Measurements from ENCODE around the gene DDAH1.

DDAH1 gene

GRCh38 chr1:85373378-85373708 is 91.6 kb downstream of the DDAH1 start:
- Histone ChIP-seq H3K4me2 (ENCODE audit: insufficient read depth, low read length) (no peak overlapping the region), H3K4me3 (ENCODE audit: low read depth in 1 of 2, low read length in 2 of 2) (no peak overlapping the region), H3K79me2 (ENCODE audit: insufficient read depth, low read length) (no peaks in the 10 kb centered on the region), H3K27ac (ENCODE audit: low read length) (no peak overlapping the region), H3K27me3 (ENCODE audit: insufficient read depth, low read length, poor library complexity) (no peaks in the 10 kb centered on the region), H3K9me3 (ENCODE audit: insufficient read depth, low read length, severe bottlenecking) (no peaks in the 10 kb centered on the region), H3K9ac (ENCODE audit: low read depth, low read length) (no peak overlapping the region), H4K20me1 (ENCODE audit: insufficient read depth, low read length) (no peaks in the 10 kb centered on the region), H3K4me1 (ENCODE audit: insufficient read depth, low read length) (no peaks in the 10 kb centered on the region), H3K36me3 (ENCODE audit: insufficient read depth, low read length) (no peaks in the 10 kb centered on the region), H2AFZ (ENCODE audit: low read depth, low read length) (no peak overlapping the region)
- ATAC-seq (ENCODE audit: insufficient read depth, low read depth) = no peak
- no peak for DNase-seq
- TF ChIP-seq CTCF (IDR thresholded peaks at IDR 0.05; ENCODE audit: borderline replicate concordance, extremely low read depth, low read length, poor library complexity, severe bottlenecking) (no peak), EZH2 (IDR thresholded peaks at IDR 0.05; ENCODE audit: borderline replicate concordance, low read depth, low read length, severe bottlenecking) (no peak)

GRCh38 chr1:85372683-85373377 is 92.1 kb downstream of the DDAH1 start:
- ATAC-seq (ENCODE audit: insufficient read depth, low read depth) = no peak
- H3K4me1 ChIP-seq (ENCODE audit: insufficient read depth, low read length) = no peaks in the 10 kb centered on the region
- H3K4me2 ChIP-seq (ENCODE audit: insufficient read depth, low read length) = no peak overlapping the region
- H3K36me3 ChIP-seq (ENCODE audit: insufficient read depth, low read length) = no peaks in the 10 kb centered on the region
- no peaks in the 10 kb centered on the region for H3K27me3 ChIP-seq (ENCODE audit: insufficient read depth, low read length, poor library complexity)
- no peaks in the 10 kb centered on the region for H3K9me3 ChIP-seq (ENCODE audit: insufficient read depth, low read length, severe bottlenecking)
- H3K9ac ChIP-seq (ENCODE audit: low read depth, low read length) = no peak overlapping the region
- no peak overlapping the region for H3K4me3 ChIP-seq (ENCODE audit: low read depth in 1 of 2, low read length in 2 of 2)
- no peak for DNase-seq
- H2AFZ ChIP-seq (ENCODE audit: low read depth, low read length) = no peak overlapping the region
- TF ChIP-seq EZH2 (IDR thresholded peaks at IDR 0.05; ENCODE audit: borderline replicate concordance, low read depth, low read length, severe bottlenecking) (no peak), CTCF (IDR thresholded peaks at IDR 0.05; ENCODE audit: borderline replicate concordance, extremely low read depth, low read length, poor library complexity, severe bottlenecking) (no peak)
- no peak overlapping the region for H3K27ac ChIP-seq (ENCODE audit: low read length)
- no peaks in the 10 kb centered on the region for H3K79me2 ChIP-seq (ENCODE audit: insufficient read depth, low read length)
- H4K20me1 ChIP-seq (ENCODE audit: insufficient read depth, low read length) = no peaks in the 10 kb centered on the region

GRCh38 chr1:85371021-85371420 is 93.9 kb downstream of the DDAH1 start:
- no peaks in the 10 kb centered on the region for H3K4me1 ChIP-seq (ENCODE audit: insufficient read depth, low read length)
- TF ChIP-seq CTCF (IDR thresholded peaks at IDR 0.05; ENCODE audit: borderline replicate concordance, extremely low read depth, low read length, poor library complexity, severe bottlenecking) (no peak), EZH2 (IDR thresholded peaks at IDR 0.05; ENCODE audit: borderline replicate concordance, low read depth, low read length, severe bottlenecking) (no peak)
- ATAC-seq (ENCODE audit: insufficient read depth, low read depth) (no peak), DNase-seq (no peak)
- no peak overlapping the region for H3K9ac ChIP-seq (ENCODE audit: low read depth, low read length)
- no peak overlapping the region for H3K27ac ChIP-seq (ENCODE audit: low read length)
- H2AFZ ChIP-seq (ENCODE audit: low read depth, low read length) = no peak overlapping the region
- no peak overlapping the region for H3K4me2 ChIP-seq (ENCODE audit: insufficient read depth, low read length)
- H3K9me3 ChIP-seq (ENCODE audit: insufficient read depth, low read length, severe bottlenecking) = no peaks in the 10 kb centered on the region
- no peaks in the 10 kb centered on the region for H3K27me3 ChIP-seq (ENCODE audit: insufficient read depth, low read length, poor library complexity)
- no peaks in the 10 kb centered on the region for H3K79me2 ChIP-seq (ENCODE audit: insufficient read depth, low read length)
- H3K4me3 ChIP-seq (ENCODE audit: low read depth in 1 of 2, low read length in 2 of 2) = no peak overlapping the region
- H4K20me1 ChIP-seq (ENCODE audit: insufficient read depth, low read length) = no peaks in the 10 kb centered on the region
- no peaks in the 10 kb centered on the region for H3K36me3 ChIP-seq (ENCODE audit: insufficient read depth, low read length)
